WTC11 (cell line): ENCODE data around the gene RNF167. TPM values are rescaled to one million over a fixed set of nuclear protein-coding genes. Genes with fewer than 3 reads are reported as not detected.
A peak's percentile ranks its signal among the peaks of the same experiment; 100 is the strongest.

Experiments used
- ARID4B ChIP-seq: sonication (generic); formaldehyde crosslinking; IDR thresholded peaks from 2 replicates; pipeline ENCODE4 v1.8.0; 2023; ENCODE audit warnings: missing genetic modification reagents, mild to moderate bottlenecking, borderline replicate concordance
- CREM ChIP-seq: sonication (generic); formaldehyde crosslinking; IDR thresholded peaks from 2 replicates; pipeline ENCODE4 v1.8.1; 2022; ENCODE audit warnings: mild to moderate bottlenecking, missing genetic modification reagents, moderate library complexity
- ELF4 ChIP-seq: sonication (generic); formaldehyde crosslinking; IDR thresholded peaks from 2 replicates; pipeline ENCODE4 v1.8.1; 2022; ENCODE audit warnings: low read depth, mild to moderate bottlenecking, moderate library complexity, missing genetic modification reagents
- EMX1 ChIP-seq: fragments of 250-450 bp; sonication (Bioruptor Pico); IDR thresholded peaks from 2 replicates; pipeline ENCODE4 v1.8.0; 2021; ENCODE audit warnings: mild to moderate bottlenecking
- FOXP1 ChIP-seq: sonication (generic); formaldehyde crosslinking; IDR thresholded peaks from 2 replicates; pipeline ENCODE4 v1.8.0; 2022; ENCODE audit warnings: missing genetic modification reagents, mild to moderate bottlenecking, moderate library complexity, borderline replicate concordance
- GTF2I ChIP-seq: fragments of 250-450 bp; sonication (Bioruptor Pico); conservative IDR thresholded peaks from 2 replicates; pipeline ENCODE4 v1.4.0; 2021; ENCODE audit warnings: mild to moderate bottlenecking
- IRF2 ChIP-seq: sonication (generic); formaldehyde crosslinking; IDR thresholded peaks from 2 replicates; pipeline ENCODE4 v1.8.0; 2022; ENCODE audit warnings: low read depth, missing genetic modification reagents, borderline replicate concordance
- JUN ChIP-seq: sonication (generic); formaldehyde crosslinking; IDR thresholded peaks from 2 replicates; pipeline ENCODE4 v1.8.0; 2023; ENCODE audit warnings: mild to moderate bottlenecking, missing genetic modification reagents
- MAX ChIP-seq: sonication (generic); formaldehyde crosslinking; IDR thresholded peaks from 2 replicates; pipeline ENCODE4 v1.8.0; 2022; ENCODE audit warnings: mild to moderate bottlenecking, missing genetic modification reagents
- MLX ChIP-seq: sonication (generic); formaldehyde crosslinking; IDR thresholded peaks from 2 replicates; pipeline ENCODE4 v1.8.1; 2023; ENCODE audit warnings: mild to moderate bottlenecking, missing genetic modification reagents, moderate library complexity
- MXD4 ChIP-seq: fragments of 250-450 bp; sonication (Bioruptor Pico); IDR thresholded peaks from 2 replicates; pipeline ENCODE4 v1.8.0; 2021; ENCODE audit warnings: mild to moderate bottlenecking, moderate library complexity, borderline replicate concordance
- MYBL2 ChIP-seq: sonication (generic); formaldehyde crosslinking; IDR thresholded peaks from 2 replicates; pipeline ENCODE4 v1.8.1; 2023; ENCODE audit warnings: mild to moderate bottlenecking, moderate library complexity, missing genetic modification reagents
- NFATC4 ChIP-seq: fragments of 250-450 bp; sonication (Bioruptor Pico); IDR thresholded peaks from 2 replicates; pipeline ENCODE4 v1.9.0; 2021; ENCODE audit warnings: mild to moderate bottlenecking
- NR3C1 ChIP-seq: sonication (generic); formaldehyde crosslinking; conservative IDR thresholded peaks from 2 replicates; pipeline ENCODE4 v1.8.1; 2023; ENCODE audit warnings: low read depth, mild to moderate bottlenecking, missing genetic modification reagents
- PRDM15 ChIP-seq: sonication (generic); formaldehyde crosslinking; IDR thresholded peaks from 2 replicates; pipeline ENCODE4 v1.8.0; 2022; ENCODE audit warnings: missing genetic modification reagents
- RELA ChIP-seq: sonication (generic); formaldehyde crosslinking; IDR thresholded peaks from 2 replicates; pipeline ENCODE4 v1.8.1; 2022; ENCODE audit warnings: missing genetic modification reagents, mild to moderate bottlenecking, borderline replicate concordance
- SMAD3 ChIP-seq: sonication (generic); formaldehyde crosslinking; IDR thresholded peaks from 2 replicates; pipeline ENCODE4 v1.8.0; 2022; ENCODE audit warnings: missing genetic modification reagents, mild to moderate bottlenecking, borderline replicate concordance
- SP1 ChIP-seq: sonication (generic); formaldehyde crosslinking; conservative IDR thresholded peaks from 2 replicates; pipeline ENCODE4 v1.8.1; 2022; ENCODE audit warnings: missing genetic modification reagents
- ZNF138 ChIP-seq: sonication (generic); formaldehyde crosslinking; conservative IDR thresholded peaks from 2 replicates; pipeline ENCODE4 v1.8.1; 2022; ENCODE audit warnings: mild to moderate bottlenecking, moderate library complexity, missing genetic modification reagents
- ZNF219 ChIP-seq: sonication (generic); formaldehyde crosslinking; IDR thresholded peaks from 2 replicates; pipeline ENCODE4 v1.8.0; 2023; ENCODE audit warnings: missing genetic modification reagents, mild to moderate bottlenecking, borderline replicate concordance
- ZNF232 ChIP-seq: sonication (generic); formaldehyde crosslinking; IDR thresholded peaks from 2 replicates; pipeline ENCODE4 v1.8.0; 2022; ENCODE audit warnings: mild to moderate bottlenecking, missing genetic modification reagents
- ZNF317 ChIP-seq: sonication (generic); formaldehyde crosslinking; IDR thresholded peaks from 2 replicates; pipeline ENCODE4 v1.8.1; 2023; ENCODE audit warnings: low read depth, mild to moderate bottlenecking, moderate library complexity, missing genetic modification reagents, borderline replicate concordance
- ZNF416 ChIP-seq: fragments of 250-450 bp; sonication (Bioruptor Pico); IDR thresholded peaks from 2 replicates; pipeline ENCODE4 v1.9.0; 2021; ENCODE audit warnings: mild to moderate bottlenecking, inconsistent platforms
- total RNA-seq: library from RNA; stranded (reverse); gene quantifications from 3 replicates; pipeline ENCODE4 v1.2.3, GENCODE V29; 2021
- TF ChIP-seq, protein P1 (sequence below): sonication (generic); formaldehyde crosslinking; IDR thresholded peaks from 2 replicates; pipeline ENCODE4 v1.8.1; 2023; ENCODE audit warnings: mild to moderate bottlenecking, missing genetic modification reagents
- TF ChIP-seq, protein P2 (sequence below): sonication (generic); formaldehyde crosslinking; conservative IDR thresholded peaks from 2 replicates; pipeline ENCODE4 v1.8.1; 2022; ENCODE audit warnings: mild to moderate bottlenecking, missing genetic modification reagents
- TF ChIP-seq, protein P3 (sequence below): sonication (generic); formaldehyde crosslinking; IDR thresholded peaks from 2 replicates; pipeline ENCODE4 v1.8.1; 2022; ENCODE audit warnings: low read depth, missing genetic modification reagents, borderline replicate concordance
- TF ChIP-seq, protein P4 (sequence below): fragments of 250-450 bp; sonication (Bioruptor Pico); IDR thresholded peaks from 2 replicates; pipeline ENCODE4 v1.9.0; 2021; ENCODE audit warnings: mild to moderate bottlenecking

RNF167 gene
- total RNA-seq, 1 experiment from 2014 or later = 143 TPM

DNA sequence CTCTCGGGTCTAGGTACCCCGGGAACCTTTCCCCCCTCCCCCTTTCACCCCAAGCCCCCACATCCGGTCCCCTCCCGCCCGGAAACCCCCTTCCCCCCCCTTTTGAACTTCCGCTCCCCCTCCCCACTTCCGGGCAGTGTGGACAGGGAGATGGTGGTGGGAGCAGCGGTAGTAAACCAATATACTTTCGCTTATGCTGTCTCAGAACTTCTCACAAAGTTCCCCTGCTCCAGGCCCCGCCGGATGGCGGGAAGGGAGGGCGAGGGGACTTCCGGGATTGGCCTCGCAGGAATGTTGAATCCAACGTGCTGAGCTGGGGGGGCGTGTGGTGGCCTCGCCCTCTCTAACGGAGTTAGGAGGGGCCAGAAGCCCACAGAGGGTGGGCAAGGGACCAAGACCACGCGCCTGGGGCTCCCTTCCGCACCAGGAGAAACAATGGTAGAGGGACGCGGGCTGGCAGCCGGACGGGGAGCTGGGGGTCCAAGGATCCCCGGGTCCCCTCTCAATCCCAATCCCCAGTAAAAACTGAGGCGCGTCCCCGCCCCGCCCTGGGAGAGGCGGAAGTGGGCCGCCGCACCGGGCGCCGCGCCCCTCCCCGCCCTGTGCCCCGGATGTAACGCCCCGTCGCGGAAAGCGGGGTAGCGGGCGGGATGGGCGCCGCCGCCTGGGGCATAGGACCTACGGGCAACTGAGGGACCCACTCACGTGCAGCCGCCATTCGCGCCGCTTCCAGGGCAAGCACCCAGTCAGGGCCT lies 7.5 kb downstream of the RNF167 start (continued):
- no peak for TF ChIP-seq MLX (CRISPR knock-in tag)
- TF ChIP-seq SP1 = no peak
- TF ChIP-seq, protein P1, sequence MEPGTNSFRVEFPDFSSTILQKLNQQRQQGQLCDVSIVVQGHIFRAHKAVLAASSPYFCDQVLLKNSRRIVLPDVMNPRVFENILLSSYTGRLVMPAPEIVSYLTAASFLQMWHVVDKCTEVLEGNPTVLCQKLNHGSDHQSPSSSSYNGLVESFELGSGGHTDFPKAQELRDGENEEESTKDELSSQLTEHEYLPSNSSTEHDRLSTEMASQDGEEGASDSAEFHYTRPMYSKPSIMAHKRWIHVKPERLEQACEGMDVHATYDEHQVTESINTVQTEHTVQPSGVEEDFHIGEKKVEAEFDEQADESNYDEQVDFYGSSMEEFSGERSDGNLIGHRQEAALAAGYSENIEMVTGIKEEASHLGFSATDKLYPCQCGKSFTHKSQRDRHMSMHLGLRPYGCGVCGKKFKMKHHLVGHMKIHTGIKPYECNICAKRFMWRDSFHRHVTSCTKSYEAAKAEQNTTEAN (CRISPR knock-in tag) = peak; percentile 23; the same call in 1 of the 2 replicates
- no peak for TF ChIP-seq PRDM15
- TF ChIP-seq EMX1 (CRISPR knock-in tag) = 0 out of 2 replicates have a peak, but pooled peaks have one; percentile 54
- no peak; the same call in 1 of the 2 replicates for TF ChIP-seq ARID4B (CRISPR knock-in tag)
- TF ChIP-seq, protein P2, sequence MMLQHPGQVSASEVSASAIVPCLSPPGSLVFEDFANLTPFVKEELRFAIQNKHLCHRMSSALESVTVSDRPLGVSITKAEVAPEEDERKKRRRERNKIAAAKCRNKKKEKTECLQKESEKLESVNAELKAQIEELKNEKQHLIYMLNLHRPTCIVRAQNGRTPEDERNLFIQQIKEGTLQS (CRISPR knock-in tag) = no peak
- TF ChIP-seq RELA = no peak
- no peak for TF ChIP-seq NR3C1 (CRISPR knock-in tag)
- TF ChIP-seq MXD4 (CRISPR knock-in tag) = no peak
- no peak for TF ChIP-seq IRF2 (CRISPR knock-in tag)
- TF ChIP-seq, protein P3, sequence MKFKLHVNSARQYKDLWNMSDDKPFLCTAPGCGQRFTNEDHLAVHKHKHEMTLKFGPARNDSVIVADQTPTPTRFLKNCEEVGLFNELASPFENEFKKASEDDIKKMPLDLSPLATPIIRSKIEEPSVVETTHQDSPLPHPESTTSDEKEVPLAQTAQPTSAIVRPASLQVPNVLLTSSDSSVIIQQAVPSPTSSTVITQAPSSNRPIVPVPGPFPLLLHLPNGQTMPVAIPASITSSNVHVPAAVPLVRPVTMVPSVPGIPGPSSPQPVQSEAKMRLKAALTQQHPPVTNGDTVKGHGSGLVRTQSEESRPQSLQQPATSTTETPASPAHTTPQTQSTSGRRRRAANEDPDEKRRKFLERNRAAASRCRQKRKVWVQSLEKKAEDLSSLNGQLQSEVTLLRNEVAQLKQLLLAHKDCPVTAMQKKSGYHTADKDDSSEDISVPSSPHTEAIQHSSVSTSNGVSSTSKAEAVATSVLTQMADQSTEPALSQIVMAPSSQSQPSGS = no peak
- TF ChIP-seq ZNF232 (CRISPR knock-in tag) = no peak
- no peak for TF ChIP-seq ZNF138 (CRISPR knock-in tag)
- no peak for TF ChIP-seq GTF2I
- TF ChIP-seq ZNF317 (CRISPR knock-in tag) = no peak; the same call in 1 of the 2 replicates
- no peak for TF ChIP-seq ZNF219
- TF ChIP-seq MYBL2 (CRISPR knock-in tag) = peak; percentile 83
- no peak; the same call in 1 of the 2 replicates for TF ChIP-seq JUN
- TF ChIP-seq NFATC4 = 0 out of 2 replicates have a peak, but pooled peaks have one; percentile 23
- 0 out of 2 replicates have a peak, but pooled peaks have one; percentile 36 for TF ChIP-seq ZNF416 (CRISPR knock-in tag)
- peak; percentile 23; the same call in 1 of the 2 replicates for TF ChIP-seq FOXP1
- TF ChIP-seq MAX = no peak; the same call in 1 of the 2 replicates
- no peak for TF ChIP-seq SMAD3 (CRISPR knock-in tag)
- TF ChIP-seq ELF4 (CRISPR knock-in tag) = no peak
- no peak for TF ChIP-seq CREM (CRISPR knock-in tag)
- TF ChIP-seq, protein P4, sequence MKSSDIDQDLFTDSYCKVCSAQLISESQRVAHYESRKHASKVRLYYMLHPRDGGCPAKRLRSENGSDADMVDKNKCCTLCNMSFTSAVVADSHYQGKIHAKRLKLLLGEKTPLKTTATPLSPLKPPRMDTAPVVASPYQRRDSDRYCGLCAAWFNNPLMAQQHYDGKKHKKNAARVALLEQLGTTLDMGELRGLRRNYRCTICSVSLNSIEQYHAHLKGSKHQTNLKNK (CRISPR knock-in tag) = no peak
